Inflammatory macrophage treated with lipopolysaccharide for 4 hours (primary cell): ENCODE results near the gene GAST.
"Not testable (repeated sequence)": the region's sequence is repeated elsewhere in the genome, so short reads cannot be mapped to it uniquely, and the experiment has no call there.

Source experiments
- DNase-seq: peaks from one replicate; pipeline ENCODE4 v3.0.0-alpha.2; 2020

GAST gene, protein sequence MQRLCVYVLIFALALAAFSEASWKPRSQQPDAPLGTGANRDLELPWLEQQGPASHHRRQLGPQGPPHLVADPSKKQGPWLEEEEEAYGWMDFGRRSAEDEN

DNA sequence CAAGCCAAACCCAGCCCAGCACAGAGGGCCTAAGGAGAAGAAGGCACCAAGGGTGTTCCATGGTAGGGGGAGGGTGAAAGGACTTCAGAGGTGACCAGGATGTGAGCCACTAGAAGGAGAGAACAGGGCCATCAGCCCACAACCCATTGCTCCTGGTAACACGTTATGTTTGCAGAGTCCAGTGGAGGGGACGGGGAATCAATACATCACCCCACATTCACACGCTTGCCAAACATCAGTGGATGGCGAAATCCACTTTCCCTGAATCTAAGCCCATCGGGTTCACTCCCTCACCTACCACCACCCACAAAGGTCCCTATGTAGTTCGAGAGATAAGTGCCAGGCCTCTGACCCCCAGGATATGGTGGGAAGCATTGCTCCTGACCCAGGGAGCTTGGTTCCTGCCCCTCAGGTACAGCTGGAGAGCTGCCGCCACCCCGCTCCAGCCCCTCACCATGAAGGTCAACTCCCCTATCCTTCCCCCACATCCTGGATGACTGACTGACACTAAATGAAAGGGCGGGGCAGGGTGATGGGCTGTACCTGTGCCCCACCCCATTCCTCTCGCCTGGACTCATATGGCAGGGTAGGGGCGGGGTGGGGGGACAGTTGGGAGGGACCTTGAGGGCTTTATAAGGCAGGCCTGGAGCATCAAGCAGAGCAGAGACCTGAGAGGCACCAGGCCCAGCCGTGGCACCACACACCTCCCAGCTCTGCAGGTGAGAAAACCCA lies at the start of gene GAST:
TSS of gene GAST (plus strand) at position 663 of the 732 bp plus-strand sequence. CDS start 3,106 bp downstream, outside the sequence.
- DNase-seq = no peak

DNA sequence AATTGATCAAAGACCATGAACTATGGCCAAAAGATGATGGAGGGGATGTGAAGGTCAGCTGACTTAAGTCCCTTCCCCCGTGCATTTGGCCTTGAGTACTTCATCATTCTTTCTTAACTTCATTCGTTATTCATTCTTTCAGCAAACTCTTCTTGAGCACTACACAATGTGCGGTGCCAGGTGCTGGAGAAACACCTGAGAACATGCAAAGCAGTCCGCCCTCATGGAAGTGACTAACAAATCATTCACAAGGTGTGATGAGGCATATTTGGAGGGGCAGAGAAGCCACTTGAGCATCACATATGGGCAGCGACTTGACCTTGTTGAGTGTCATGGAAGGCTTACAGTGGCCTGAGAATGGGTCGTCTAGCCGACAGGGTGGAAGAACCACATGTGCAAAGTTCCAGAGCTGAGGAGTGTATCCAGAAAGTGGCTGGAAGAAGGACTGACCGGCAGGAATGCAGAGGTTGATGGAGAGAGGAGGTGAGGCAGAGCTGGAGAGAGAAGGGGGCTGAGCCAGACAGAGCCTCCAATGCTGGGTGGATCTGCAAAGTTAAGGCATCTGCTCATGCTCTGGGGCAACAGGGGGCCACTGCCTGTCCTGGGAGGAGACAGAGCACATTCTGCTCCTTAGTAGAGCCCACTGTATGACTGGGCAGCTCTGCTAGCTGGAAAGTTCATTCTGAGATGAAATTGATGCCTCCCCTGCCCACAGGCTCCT lies 48.5 kb upstream of the GAST start:
- no peak for DNase-seq

GRCh38 chr17:41664172-41664457 lies 48.0 kb upstream of the GAST start:
- DNase-seq = no peak

DNA sequence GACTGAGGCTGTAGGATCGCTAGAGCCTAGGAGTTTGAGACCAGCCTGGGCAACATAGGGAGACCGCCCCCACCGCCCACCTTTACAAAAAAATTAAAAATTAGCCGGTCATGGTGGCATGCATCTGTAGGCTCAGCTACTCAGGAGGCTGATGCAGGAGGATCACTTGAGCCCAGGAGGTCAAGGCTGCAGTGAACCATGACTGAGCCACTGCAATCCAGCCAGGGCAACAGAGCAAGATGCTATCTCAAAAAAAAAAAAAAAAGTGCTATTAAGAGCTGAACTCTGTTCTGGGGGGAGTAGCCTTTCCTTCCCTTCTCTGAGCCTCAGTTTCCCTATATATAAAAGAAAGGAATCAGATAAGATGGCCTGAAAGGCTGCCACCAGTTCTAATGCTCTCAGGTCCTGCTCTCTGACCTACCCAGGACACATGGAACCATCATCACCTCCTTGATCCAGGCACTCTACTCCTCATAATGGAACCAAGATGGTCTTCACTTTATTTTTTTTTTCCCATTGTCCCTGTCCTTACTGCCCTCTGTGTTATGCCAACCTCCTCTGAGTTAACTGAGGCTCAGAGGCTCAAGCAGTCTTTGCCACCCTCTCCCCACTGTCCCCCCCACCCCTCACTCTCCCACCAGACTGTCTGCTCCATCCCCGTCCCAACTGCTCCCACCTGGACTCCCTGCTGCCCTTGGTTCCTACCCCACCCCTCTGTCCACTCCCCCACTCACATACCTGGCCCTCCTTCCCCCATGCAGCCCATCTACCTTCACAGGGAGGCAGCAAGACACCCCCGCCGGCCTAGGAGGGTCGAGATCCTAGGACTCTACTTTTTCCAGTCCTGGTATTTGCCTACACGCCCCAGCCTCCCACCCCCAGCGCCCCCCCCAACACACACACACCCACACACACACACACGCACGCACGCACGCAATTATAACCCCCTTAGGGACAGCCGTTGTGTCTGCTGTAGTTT lies 47.3 kb upstream of the GAST start:
- no peak for DNase-seq

GRCh38 chr17:41665566-41666236 lies 46.4 kb upstream of the GAST start:
- DNase-seq = peak; percentile 77

DNA sequence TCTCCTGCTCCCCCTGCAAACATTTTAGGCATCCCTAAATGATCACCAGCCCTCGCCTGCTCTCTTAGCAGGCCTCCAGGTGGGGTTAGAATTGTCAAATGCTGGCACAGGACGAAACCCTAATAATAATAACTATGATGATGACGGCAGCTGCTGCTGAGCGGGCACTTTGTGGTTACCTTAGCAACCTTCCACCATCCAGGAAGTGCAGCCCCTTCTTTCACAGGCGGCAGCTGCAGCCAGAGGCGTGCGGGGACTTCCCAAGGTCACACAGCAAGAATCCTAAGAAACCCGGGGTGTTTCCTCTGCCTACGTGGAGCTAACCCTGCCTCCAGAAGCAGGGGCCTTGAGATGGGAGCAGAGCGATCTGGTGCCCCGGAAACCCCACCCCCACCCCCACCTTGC lies 45.9 kb upstream of the GAST start:
- DNase-seq = peak; percentile 70

- peak; percentile 71 for DNase-seq
Measured at GRCh38 chr17:41666708-41667279, 45.3 kb upstream of the GAST start.

DNA sequence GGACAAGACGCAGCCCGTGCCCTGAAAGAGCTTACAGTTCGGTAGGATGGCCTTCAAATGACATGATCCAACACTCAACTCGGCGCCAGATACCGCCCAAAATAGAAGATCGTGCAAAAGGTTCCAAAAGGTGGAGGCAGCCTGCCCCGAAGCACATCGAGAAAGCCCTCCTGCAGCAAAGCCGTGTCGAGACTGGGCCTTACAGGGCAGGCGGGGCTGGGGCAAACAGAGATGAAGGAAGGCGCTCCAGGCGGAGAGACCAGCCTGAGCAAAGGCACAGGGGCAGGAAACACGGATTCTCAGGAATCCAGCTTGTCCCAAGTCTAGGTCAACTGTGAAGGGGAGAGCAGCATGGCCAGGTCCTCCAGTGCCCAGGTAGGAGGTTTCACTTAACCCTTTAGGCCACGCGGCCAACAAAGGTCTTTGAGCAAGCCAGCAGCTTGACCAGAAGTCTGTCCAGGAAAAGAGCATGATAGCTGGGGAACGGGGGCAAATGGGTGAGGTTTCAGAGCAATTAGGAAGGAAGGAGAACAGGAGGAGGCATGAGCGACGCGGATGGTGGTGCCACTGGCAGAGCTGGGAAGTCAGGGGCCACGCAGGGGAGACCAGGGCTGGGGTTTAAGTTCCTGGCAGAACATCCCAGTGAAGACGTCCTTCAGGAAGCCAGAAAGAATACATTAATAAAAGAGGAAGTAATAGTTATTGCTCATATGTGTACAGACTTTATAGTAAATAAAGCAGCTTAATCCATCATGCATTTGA lies 44.7 kb upstream of the GAST start:
- DNase-seq = no peak

DNA sequence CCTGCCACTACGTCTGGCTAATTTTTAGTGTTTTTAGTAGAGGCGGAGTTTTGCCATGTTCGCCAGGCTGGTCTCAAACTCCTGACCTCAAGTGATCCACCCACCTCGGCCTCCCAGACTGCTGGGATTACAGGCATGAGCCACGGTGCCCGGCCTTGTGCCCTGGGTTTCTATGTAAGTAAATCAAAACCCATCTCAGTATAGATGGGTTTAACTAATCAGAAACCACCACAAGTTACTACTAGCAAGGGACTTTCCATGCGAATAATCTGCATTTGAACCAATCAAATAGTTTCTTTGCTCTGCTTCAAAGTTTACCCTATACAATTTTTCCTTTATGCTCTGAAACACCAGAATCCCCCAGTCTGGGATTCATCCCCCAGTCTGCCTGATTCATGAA lies 40.0 kb upstream of the GAST start:
- peak; percentile 43 for DNase-seq

- not testable (repeated sequence) for DNase-seq
Measured at GRCh38 chr17:41675157-41676057, 36.7 kb upstream of the GAST start.

DNA sequence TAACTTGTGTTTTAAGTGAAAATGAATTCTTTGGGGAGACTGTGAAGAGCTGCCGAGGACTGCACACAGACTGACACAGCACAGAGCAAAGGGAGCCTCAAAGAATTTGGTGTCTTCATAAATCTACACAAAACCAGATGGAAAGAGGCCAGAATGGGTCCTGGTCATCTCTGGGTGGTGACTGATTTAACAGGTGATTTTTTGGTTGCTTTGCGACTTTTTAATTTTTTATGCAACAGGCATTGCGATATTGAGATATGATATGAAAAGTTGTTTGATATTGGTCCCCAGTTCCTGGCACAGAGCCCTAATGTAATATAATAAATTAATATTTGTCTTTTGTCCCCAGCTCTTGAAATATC lies 36.1 kb upstream of the GAST start:
- no peak for DNase-seq

GRCh38 chr17:41678411-41678906 lies 33.7 kb upstream of the GAST start:
- peak; percentile 51 for DNase-seq

GRCh38 chr17:41678907-41679739 lies 33.0 kb upstream of the GAST start:
- peak; percentile 92 for DNase-seq

- no peak for DNase-seq
Measured at GRCh38 chr17:41679740-41680425, 32.2 kb upstream of the GAST start.

DNA sequence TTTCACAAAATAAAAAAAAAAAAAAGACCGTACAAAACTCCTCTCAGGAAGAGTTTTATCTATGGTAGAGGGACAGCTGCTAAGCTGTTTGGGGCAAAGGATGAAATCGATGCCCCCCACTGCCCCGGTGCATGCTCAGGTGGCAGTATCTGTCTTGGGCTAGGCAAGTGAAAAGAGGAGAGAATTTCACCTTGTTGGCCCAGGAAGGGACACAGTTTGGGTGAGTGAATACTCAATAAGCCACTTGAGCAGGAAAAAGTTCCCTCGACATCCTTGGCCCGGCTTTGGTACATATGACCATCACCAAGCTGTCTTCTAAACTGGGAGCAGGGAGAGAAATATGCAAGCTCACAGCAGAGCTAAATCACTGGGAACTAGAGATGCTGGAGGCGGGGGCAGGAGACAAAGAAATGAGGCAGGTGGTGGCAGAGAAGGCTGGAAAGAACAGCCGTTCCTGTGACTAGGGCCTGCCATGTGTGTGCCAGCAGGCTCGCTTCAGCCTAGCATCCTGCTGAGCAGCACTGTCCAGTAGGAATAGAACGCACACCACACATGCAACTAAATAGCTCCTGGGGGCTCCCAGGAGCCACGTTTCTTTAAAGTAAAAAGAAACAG lies 31.6 kb upstream of the GAST start:
- DNase-seq = no peak

DNA sequence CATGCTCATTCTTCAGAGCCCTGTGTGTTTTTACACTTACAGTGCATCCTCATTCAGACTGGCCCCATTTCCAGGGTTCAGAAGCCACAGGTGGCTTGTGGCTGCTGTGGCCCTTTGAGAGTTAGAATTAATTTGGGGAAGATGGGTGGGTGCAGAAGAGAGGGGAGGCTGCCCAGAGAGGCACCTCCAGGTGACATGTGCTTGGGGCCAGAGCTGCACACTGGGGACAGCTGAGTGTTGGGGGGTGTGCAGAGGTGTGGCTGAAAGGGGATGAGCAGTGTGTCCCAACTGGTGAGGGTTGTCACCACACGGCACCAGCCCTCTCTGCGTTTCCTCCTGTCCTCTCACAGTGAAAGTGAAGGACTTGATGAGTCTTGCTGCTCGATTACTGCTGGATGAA lies 30.4 kb upstream of the GAST start:
- DNase-seq = peak; percentile 18

GRCh38 chr17:41682631-41683030 lies 29.5 kb upstream of the GAST start:
- DNase-seq = peak; percentile 52

DNA sequence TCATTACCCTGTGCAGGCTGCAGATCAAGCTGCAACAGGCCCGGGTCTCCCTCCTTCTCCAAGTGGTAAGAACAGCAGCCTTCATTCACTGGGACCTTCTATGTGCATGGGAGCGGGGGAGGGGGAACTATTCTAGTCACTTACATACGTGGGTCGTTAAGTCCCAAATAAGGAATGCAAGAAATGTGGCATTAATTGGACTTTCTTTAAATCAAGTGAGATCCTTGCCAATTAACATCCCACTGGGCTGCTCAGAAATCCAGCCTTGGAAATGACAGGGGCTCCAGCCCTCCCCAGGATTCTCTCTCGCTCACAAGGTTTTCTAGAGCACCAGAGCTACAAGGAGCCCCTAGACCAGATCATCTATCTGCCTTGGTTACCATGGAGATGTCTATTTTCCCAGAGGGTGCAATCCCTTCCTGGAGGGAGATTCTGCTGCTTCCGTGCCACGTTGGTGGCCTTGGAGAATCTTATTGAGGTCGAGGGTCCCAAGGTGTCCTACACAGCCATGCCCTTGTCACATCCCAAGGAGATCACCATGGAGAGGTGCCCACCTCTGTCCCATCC lies 28.6 kb upstream of the GAST start:
- DNase-seq = no peak
